ENCODE data around the gene ACSBG1. TPM values are rescaled to one million over a fixed set of nuclear protein-coding genes. Genes with fewer than 3 reads are reported as not detected.

ACSBG1 gene
- total RNA-seq, 2 donors from 2014 or later, result 0.27 to 1.2 TPM

DNA sequence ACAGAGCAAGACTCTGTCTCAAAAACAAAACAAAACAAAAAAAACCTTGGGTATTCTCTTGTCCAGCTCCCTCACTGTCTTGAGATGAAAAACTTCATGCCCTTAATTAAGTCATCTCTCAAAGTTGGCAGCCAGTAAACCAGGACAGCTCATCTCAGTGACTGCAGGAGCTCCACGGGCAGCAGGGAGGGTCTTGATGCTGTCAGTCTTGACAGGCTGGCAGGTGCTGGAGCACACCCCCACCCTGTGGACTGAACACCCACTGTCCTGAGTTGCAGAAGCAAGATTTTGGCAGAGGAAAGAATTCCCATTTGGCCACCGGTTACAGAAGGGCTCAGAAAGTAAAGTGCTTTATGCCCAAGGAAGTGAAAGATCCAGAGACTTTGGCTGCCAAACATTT is 38.0 kb upstream of the ACSBG1 start:
- no peak overlapping the region for H3K27ac Mint-ChIP-seq
- Histone ChIP-seq H3K27me3 (ENCODE audit: control insufficient read depth, insufficient read depth, low read length, poor library complexity, severe bottlenecking) (no peaks in the 10 kb centered on the region), H3K27ac (ENCODE audit: low read depth, low read length) (no peak overlapping the region), H3K9me3 (ENCODE audit: control insufficient read depth, low read length) (no peaks in the 10 kb centered on the region), H3K36me3 (ENCODE audit: control insufficient read depth, insufficient read depth, low read length) (no peaks in the 10 kb centered on the region), H3K4me3 (ENCODE audit: low read length) (no peak overlapping the region), H3K9ac (ENCODE audit: extremely low read depth, low read length, poor library complexity, severe bottlenecking) (no peak overlapping the region), H3K4me1 (ENCODE audit: control insufficient read depth, insufficient read depth, low read length) (no peaks in the 10 kb centered on the region)
- no peak for DNase-seq
- H3K36me3 Mint-ChIP-seq (ENCODE audit: low read depth), result peaks cover 13% of the 10 kb centered on the region
- no peaks in the 10 kb centered on the region for H3K9me3 Mint-ChIP-seq
- no peak overlapping the region for H3K4me3 Mint-ChIP-seq
- 68 to 89% methylated on average over 2 of the region's 2 CpGs for WGBS, 2 experiments (ENCODE audit: insufficient coverage in 1 of 2, insufficient read length in 1 of 2)
- H3K4me1 Mint-ChIP-seq, result peaks cover 3% of the 10 kb centered on the region
- no peaks in the 10 kb centered on the region for H3K27me3 Mint-ChIP-seq (ENCODE audit: insufficient read depth)
- no peak for TF ChIP-seq CTCF (conservative IDR thresholded peaks at IDR 0.05)

- Mint-ChIP-seq H3K36me3 (ENCODE audit: low read depth) (no peaks in the 10 kb centered on the region), H3K4me3 (no peak overlapping the region), H3K27me3 (ENCODE audit: insufficient read depth) (peaks cover 4% of the 10 kb centered on the region), H3K9me3 (no peaks in the 10 kb centered on the region), H3K27ac (no peak overlapping the region), H3K4me1 (peaks cover 6% of the 10 kb centered on the region)
- Histone ChIP-seq H3K27me3 (ENCODE audit: control insufficient read depth, insufficient read depth, low read length, poor library complexity, severe bottlenecking) (peaks cover 12% of the 10 kb centered on the region), H3K4me1 (ENCODE audit: control insufficient read depth, insufficient read depth, low read length) (no peaks in the 10 kb centered on the region), H3K9me3 (ENCODE audit: control insufficient read depth, low read length) (no peaks in the 10 kb centered on the region), H3K36me3 (ENCODE audit: control insufficient read depth, insufficient read depth, low read length) (no peaks in the 10 kb centered on the region), H3K9ac (ENCODE audit: extremely low read depth, low read length, poor library complexity, severe bottlenecking) (no peak overlapping the region), H3K4me3 (ENCODE audit: low read length) (no peak overlapping the region), H3K27ac (ENCODE audit: low read depth, low read length) (no peak overlapping the region)
- DNase-seq, result no peak
- WGBS, 2 experiments (ENCODE audit: insufficient coverage in 1 of 2, insufficient read length in 1 of 2), result 85% methylated on average over 2 of the region's 2 CpGs; no CpG with 5 or more reads in 1 of the 2 experiments
- TF ChIP-seq CTCF (conservative IDR thresholded peaks at IDR 0.05), result no peak
Observed at GRCh38 chr15:78266806-78267205, 32.4 kb upstream of the ACSBG1 start.

DNA sequence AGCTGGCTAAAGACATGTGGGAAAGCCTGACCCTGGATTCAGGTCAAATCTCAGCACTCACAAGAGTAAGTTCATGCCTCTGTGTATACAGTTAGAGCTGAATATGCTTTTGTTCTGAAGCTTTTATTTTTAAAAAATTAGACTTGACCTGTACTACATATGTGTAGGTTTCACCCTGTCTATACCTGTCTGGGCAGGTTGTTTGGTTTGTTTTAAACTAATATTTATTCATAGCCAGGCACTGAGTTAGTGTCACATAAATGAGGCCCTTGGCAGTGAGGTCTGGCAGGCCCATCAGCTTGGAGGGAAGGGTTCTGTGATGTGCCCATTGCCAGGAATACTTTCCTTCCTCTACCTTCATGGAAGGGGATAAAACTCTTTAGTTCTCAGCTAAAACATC is 31.9 kb upstream of the ACSBG1 start:
- Mint-ChIP-seq H3K27ac (no peak overlapping the region), H3K9me3 (no peaks in the 10 kb centered on the region), H3K4me1 (peaks cover 3% of the 10 kb centered on the region), H3K27me3 (ENCODE audit: insufficient read depth) (peaks cover 4% of the 10 kb centered on the region), H3K36me3 (ENCODE audit: low read depth) (no peaks in the 10 kb centered on the region), H3K4me3 (no peak overlapping the region)
- TF ChIP-seq CTCF (conservative IDR thresholded peaks at IDR 0.05), result no peak
- Histone ChIP-seq H3K4me3 (ENCODE audit: low read length) (no peak overlapping the region), H3K27ac (ENCODE audit: low read depth, low read length) (no peak overlapping the region), H3K4me1 (ENCODE audit: control insufficient read depth, insufficient read depth, low read length) (no peaks in the 10 kb centered on the region), H3K36me3 (ENCODE audit: control insufficient read depth, insufficient read depth, low read length) (no peaks in the 10 kb centered on the region), H3K9me3 (ENCODE audit: control insufficient read depth, low read length) (no peaks in the 10 kb centered on the region), H3K9ac (ENCODE audit: extremely low read depth, low read length, poor library complexity, severe bottlenecking) (no peak overlapping the region), H3K27me3 (ENCODE audit: control insufficient read depth, insufficient read depth, low read length, poor library complexity, severe bottlenecking) (peaks cover 12% of the 10 kb centered on the region)
- DNase-seq, result no peak

All from endodermal cell (in vitro differentiated cells).